HG03135 (cell line): Measurements from ENCODE around the gene SF3B2.
"Not testable (repeated sequence)": the region's sequence is repeated elsewhere in the genome, so short reads cannot be mapped to it uniquely, and the experiment has no call there.

Experiments used
- ATAC-seq: cut with Tn5 transposase; IDR thresholded peaks from one replicate; pipeline ENCODE4 v1.9.1; 2021; ENCODE audit warnings: mild to moderate bottlenecking, moderate library complexity; ENCODE audit not compliant: unreplicated experiment

The SF3B2 gene

DNA sequence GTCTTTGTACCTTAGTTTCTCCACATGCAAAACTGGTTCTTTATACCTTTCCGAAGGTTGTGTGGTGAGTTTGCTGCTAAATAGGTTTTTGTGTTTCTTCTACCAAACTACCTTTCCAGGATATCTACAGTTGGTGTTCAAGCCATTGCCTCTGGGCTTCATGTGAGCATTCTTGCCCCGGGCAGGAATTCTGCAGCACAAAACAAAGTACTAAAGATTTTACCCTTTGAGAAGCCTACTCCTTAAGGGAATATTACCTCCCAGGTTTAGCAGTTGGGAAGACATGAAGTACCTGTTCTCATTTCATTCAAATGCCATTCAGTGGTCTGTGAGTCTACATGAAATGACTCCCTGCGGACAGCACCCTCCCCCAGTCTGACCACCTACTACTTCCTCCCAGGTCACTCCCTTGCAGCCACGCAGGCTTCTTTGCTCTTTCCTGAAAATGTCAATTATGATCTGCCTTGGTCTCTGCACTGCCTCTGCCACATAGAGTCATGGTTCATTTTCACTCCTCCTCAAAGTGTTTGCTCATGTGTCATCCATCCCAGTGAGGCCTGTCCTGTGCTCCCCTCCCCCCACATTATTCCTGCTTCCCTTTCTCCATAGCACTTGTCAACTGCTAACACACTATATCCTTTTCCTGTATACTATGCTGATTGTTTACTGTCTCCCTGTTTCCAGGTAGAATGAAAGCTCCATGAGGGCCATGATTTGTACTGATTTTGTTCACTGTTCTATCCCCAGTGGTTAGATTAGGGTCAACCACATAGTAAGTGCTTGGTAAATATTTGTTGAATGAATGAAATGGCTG is 54.8 kb downstream of the SF3B2 start:
- ATAC-seq: no peak

DNA sequence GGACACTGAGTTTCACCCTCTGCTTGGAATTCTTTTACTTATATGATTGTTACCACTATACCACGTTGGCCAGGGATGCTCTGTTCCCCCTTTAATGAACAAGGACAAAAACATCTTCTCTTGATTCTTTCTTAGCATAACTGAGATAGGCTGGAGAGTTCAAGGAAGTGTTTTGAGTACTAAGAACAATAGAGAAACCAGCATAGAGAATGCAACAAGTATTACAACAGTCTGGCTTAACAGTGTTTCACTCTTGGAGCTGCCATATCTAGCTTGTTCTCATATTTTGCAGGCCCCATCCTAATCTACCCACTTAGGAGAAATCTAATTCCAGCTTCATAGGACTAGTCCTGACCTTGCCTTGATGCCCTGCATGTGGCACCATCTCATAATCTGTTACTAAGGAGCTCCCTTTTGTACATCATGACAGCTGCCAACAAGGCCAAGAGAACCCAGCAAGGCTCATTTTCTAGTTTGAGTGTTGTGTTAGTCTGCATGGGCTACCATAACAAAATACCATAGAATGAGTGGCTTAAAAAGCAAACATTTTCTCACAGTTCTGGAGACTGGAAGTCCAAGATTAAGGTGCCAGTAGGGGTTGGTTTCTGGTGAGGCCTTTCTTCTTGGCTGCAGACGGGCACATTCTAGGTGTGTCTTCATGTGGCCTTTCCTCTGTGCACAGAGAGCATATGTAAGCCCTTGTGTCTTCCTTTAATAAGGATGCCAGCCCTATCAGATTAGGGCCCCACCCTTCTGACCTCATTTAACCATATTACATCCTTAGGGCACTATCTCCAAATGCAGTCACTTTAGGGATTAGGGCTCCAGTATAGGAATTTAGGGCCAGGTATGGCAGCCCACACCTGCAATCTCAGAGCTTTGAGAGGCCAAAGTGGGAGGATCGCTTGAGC is 55.7 kb downstream of the SF3B2 start:
- ATAC-seq: no peak

DNA sequence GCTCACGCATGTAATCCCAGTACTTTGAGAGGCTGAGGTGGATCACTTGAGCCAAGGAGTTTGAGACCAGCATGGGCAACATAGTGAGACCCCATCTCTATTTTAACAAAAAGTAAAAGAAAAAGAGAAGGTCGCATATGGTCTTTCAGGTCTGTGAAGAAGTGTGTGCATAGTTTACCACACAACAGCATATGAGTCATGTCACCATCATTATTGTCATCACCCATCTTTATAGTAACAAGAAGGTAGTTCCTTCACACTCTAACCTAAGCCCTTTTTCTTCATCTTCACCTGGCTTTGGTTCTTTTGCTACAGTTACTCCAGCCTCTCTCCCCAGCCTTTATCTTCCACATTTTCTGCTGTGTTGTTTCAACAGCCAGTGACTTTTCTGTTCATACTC is 57.1 kb downstream of the SF3B2 start:
- ATAC-seq: no peak

DNA sequence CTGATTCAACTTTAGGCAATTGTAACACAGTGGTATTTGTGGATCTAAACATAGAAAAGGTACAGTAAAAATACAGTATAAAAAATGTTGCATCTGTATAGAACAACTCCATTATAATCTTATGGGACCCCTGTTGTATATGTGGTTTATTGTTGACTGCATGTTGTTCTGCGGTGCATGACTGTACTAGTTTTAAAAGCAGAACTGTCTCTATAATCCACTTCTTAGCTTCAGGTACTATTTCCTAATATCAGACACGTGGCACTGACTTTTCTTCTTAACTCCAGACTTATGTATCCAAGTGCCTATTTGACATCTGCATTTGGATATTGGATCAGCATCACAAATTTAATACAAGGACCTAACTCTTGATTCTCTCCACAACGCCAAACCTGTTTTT is 59.0 kb downstream of the SF3B2 start:
- ATAC-seq: no peak

DNA sequence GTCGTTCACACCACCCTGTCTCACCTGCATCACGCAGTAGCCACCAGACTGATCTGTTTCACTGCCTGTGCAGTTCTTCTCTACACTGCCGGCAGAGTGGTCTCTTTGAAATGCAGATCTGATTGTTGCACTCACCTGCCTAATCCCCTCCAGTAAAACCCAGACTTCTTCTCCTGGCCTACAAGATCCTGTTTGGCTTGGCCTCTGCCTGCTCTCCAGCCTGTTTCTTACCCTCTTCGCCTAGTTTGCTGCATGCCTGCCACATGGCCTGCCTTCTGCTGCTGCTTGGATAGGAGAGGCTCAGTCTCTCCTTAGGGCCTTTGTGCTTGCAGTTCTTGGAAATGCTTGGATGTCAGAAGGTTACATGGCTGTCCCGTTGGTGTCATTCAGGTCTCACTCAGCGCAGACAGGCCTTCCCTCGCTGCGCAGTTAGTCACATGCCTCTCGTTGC is 59.9 kb downstream of the SF3B2 start:
- no peak for ATAC-seq

DNA sequence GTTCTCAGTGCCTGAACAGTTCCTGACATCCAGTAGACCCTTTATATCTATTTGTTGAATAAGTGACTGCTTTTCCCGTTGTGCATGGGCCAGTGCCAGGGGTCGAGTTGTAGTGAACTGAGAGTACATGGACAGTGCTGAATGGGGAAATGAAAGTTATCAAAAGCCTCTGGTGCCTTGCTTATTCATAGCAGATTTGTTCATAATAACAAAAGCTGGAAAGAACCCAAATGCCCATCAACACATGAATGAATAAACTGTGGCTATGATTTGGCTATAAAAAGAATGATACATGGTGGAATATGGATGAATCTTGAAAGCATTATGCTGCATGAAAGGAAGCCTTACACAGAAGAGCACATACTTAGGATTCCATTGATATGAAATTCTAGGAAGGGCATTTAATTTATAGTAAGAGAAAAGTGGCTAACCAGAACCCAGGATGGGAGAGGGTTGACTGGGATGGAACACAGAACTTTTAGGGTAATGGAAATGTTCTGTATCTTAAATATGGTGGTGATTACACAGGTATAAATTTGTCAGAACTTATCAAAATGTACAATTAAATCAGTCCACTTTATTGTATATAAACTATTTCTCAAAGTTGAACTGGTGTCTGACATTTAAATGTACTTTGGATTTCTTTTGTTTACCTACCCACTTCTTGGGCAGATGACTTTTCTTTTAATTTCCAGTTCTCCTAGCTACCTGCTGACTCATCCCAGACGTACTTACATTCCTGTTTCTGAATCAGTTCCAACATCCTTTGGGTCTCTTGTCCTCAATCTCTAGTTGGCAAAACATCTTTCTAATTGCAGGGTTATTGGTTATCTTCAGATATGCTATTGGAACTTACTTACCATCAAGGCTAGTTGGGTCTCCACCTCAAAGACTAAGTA is 60.7 kb downstream of the SF3B2 start:
- no peak for ATAC-seq

DNA sequence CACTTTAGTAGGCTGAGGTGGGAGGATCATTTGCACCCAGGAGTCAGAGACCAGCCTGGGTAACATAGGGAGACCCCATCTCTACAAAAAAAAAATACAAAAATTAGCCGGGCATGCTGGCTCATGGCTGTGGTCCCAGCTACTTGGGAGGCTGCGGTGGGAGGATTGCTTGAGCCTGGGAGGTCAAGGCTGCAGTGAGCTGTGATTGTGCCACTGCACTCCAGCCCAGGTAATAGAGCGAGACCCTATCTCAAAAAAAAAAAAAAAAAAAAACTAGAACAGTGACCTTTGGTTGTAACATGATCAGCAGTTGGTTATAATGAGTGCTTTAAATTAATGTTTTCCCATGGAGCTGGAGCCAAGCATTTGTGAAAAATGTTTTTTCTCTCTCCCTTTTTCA is 62.8 kb downstream of the SF3B2 start:
- ATAC-seq: not testable (repeated sequence)

DNA sequence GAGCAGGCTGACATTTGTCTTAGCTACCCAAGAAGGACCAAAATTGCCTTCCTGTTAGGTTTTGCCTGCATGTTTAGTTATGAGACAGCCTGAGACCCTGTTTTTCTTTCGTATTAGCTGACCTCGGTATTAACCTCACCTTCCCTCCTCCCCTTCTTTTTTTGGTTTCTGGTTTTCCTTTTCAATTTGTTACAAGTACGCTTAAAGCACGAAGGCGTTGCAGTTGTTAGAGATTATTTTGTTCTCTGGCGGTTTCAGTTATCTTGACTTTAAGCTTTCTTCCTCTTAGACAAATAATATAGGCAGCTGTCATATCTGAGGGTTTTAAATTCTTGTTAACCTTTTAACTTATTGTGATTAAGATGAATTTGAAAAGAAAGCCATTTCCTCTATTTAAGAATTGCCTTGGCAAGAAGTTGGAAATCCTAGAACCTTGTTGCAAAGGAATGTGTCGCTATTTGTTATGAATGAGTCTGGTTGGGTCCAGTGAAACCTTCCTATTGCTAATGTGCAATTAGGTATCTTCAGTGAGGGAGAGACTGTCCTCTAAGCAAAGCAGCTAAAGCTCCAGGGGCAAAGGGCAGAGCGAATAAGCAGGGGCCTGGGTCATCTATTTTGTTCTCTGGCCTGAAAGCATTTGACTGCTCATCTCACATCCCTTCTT is 63.6 kb downstream of the SF3B2 start:
- no peak for ATAC-seq

DNA sequence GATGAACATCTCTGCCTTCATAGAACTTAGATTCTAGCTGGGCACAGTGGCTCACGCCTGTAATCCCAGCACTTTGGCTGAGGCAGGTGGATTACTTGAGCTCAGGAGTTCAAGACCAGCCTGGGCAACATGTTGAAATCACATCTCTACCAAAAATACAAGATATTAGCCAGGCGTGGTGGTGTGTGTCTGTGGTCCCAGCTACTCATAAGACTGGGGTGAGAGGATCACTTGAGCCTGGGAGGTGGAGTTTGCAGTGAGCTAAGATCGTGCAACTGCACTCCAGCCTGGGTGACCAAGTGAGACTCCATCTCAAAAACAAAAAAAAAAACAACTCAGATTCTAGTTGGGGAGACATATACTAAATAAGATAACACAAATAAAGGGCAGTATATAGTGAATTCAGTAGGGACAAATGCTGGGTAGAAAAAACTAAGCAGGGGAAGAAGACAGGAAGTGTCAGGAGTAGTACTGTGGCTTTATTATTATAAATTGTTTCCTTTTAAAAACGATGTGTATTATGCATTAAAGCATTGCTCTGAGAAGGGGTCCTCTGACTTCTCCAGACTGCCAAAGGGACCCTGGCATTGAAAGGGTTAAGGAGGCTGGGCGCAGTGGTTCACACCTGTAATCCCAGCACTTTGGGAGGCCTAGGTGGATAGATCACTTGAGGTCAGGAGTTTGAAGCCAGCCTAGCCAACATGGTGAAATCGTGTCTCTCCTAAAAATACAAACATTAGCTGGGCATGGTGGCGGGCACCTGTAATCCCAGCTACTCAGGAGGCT is 64.6 kb downstream of the SF3B2 start:
- no peak for ATAC-seq

DNA sequence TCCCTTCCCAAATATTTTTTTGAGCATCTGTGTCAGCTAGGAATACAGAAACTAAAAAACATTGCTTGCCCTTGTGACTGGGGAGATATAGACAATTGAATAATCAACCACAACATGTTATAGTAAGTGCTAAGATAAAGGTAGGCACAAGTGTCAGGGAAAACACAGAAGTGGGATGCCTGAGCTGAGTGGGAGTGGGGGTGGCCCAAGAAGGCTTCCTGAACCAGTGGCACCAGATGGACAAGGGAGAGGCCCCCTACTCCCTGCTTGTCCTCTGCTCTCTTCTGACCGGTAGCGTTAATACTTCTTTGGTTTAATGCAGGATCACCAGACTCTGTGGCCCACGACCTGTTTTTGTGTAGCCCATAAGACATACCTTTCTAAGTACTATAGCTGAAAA is 66.7 kb downstream of the SF3B2 start:
- ATAC-seq: no peak
